ENCODE measurements around the gene FOXL3. TPM values are rescaled to one million over a fixed set of nuclear protein-coding genes. Genes with fewer than 3 reads are reported as not detected.

FOXL3 gene
- total RNA-seq, 6 experiments from 2014 or later: not detected

DNA sequence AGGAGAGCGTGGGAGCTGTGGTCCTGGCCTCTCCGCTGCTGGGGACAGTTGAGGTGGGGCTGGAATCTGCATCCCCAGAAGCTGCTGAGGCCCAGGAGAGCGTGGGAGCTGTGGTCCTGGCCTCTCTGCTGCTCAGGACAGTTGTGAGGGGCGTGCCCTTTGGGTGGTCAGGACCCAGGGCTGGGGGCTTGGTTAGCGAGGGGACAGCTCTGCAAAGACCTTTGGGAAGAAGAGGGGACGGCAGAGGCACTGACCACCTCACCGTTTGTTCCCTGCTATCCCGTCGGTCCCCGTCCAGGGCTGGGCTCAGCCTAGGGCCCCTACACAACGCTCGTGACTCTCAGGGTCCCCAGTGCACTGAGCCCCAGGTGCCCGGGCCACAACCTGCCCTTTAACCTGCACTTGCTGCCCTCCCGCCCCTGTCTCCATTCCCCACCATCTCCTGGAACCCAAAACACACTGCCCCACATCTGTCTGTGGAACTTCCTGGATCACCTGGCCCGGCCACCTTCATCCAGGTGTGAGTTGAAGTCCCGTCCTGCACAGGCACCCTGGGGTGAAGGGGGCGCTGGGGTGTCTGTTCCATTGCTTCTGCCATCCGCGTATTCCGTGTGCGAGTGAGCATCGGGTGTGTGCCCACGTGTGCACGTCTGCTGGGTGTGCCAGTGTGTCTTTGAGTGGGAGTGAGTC, 14.1 kb downstream of the FOXL3 start:
- intact Hi-C loops (cut with DNase I): loop anchor here in 1 of 2 donors (10.0 kb wide), 1 partner anchor 61 kb away; no protein-coding TSS in a partner anchor
- TF ChIP-seq POLR2A (IDR thresholded peaks at IDR 0.05) (no peak), CTCF (IDR thresholded peaks at IDR 0.05) (no peak)
- H3K9me3 ChIP-seq: no peaks in the 10 kb centered on the region
- no peak overlapping the region for H3K4me3 ChIP-seq
- DNase-seq (peak in 1 of 3 donors; percentile 27), ATAC-seq (peak in 1 of 4 donors; percentile 19)
- no peaks in the 10 kb centered on the region for H3K27me3 ChIP-seq
- H3K4me1 ChIP-seq: no peaks in the 10 kb centered on the region
- H3K27ac ChIP-seq: no peak overlapping the region
- no peaks in the 10 kb centered on the region for H3K36me3 ChIP-seq
- 75% methylated on average over 12 of the region's 24 CpGs for WGBS (ENCODE audit: insufficient coverage, low coverage, low lambda C conversion rate, missing lambda C conversion rate)

GRCh38 chr7:304574-305409, 14.8 kb downstream of the FOXL3 start:
- H3K36me3 ChIP-seq: no peaks in the 10 kb centered on the region
- no peak for TF ChIP-seq POLR2A (IDR thresholded peaks at IDR 0.05)
- no peak for TF ChIP-seq CTCF (IDR thresholded peaks at IDR 0.05)
- intact Hi-C loops (cut with DNase I): loop anchor here in 1 of 2 donors (10.0 kb wide), 1 partner anchor 60 kb away; no protein-coding TSS in a partner anchor
- ATAC-seq (no peak), DNase-seq (peak in 1 of 3 donors; percentile 22)
- H3K27me3 ChIP-seq: no peaks in the 10 kb centered on the region
- WGBS (ENCODE audit: insufficient coverage, low coverage, low lambda C conversion rate, missing lambda C conversion rate): 66% methylated on average over 7 of the region's 19 CpGs
- H3K27ac ChIP-seq: no peak overlapping the region
- no peak overlapping the region for H3K4me3 ChIP-seq
- H3K4me1 ChIP-seq: no peaks in the 10 kb centered on the region
- H3K9me3 ChIP-seq: no peaks in the 10 kb centered on the region

DNA sequence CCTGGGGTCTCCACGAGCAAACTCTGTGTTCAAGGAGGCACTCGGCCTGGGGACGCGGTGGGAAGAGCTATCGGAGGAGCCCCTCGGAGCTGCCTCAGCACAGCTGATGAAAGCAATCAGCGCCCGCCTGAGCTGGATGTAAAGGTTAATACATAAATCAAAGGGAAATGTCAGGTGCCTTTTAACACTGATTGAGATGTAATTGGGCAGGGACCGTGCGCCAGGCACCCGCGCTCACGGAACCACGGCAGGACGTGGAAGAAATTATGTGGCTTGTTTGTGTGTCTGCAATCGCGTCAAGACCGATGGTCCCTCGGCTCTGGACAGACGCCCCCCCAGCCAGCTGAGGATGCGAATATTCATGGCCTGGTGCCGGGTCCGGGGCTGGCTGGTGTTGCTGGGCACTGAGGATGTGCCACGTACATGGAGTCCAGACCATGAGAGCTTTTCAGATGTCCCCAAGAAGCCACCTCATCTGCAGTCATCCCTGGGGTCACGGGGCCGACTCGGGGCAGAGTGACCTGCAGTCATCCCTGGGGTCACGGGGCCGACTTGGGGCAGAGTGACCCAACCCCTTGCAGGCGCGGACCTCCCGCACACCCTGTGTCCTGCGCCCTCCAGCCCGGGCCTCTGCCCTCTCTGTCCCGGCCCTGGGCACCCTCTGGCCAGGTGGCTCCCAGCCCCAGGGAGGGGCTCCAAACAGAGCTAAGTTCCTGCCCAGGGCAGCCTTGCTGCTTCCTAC, 15.6 kb downstream of the FOXL3 start:
- no peak overlapping the region for H3K4me3 ChIP-seq
- no peaks in the 10 kb centered on the region for H3K27me3 ChIP-seq
- WGBS (ENCODE audit: insufficient coverage, low coverage, low lambda C conversion rate, missing lambda C conversion rate): 89% methylated on average over 16 of the region's 35 CpGs
- no peaks in the 10 kb centered on the region for H3K36me3 ChIP-seq
- H3K9me3 ChIP-seq: no peaks in the 10 kb centered on the region
- TF ChIP-seq CTCF (IDR thresholded peaks at IDR 0.05) (no peak), POLR2A (IDR thresholded peaks at IDR 0.05) (no peak)
- peak in 1 of 3 donors; percentile 31 for DNase-seq
- H3K4me1 ChIP-seq: no peaks in the 10 kb centered on the region
- intact Hi-C loops (cut with DNase I): loop anchor here in 1 of 2 donors (10.0 kb wide), 1 partner anchor 59 kb away; no protein-coding TSS in a partner anchor
- no peak overlapping the region for H3K27ac ChIP-seq
- peak in 1 of 4 donors; percentile 27 for ATAC-seq

DNA sequence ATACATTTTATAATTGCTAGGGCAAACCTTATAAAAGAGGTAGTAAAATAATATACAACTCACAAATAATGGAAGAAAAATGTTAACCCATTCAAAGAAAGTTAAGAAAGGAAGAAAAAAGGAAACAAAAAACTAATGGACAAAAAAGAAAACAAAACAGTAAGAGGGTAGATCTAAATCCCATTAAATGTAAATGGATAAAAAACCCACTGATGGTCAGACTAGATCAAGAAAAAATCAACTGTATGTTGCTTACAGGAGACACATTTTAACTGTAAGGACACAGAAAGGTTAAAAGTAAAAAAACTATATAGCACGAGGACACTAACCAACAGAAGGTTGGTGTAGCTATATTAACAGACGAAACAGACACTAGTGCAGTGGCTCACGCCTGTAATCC, 18.0 kb downstream of the FOXL3 start:
- WGBS (ENCODE audit: insufficient coverage, low coverage, low lambda C conversion rate, missing lambda C conversion rate): 48% methylated on average over 3 of the region's 3 CpGs
- no peak for DNase-seq
- H3K4me1 ChIP-seq: no peaks in the 10 kb centered on the region
- intact Hi-C loops (cut with DNase I): loop anchor here in 1 of 2 donors (10.0 kb wide), 1 partner anchor 57 kb away; no protein-coding TSS in a partner anchor
- no peak for ATAC-seq
- no peaks in the 10 kb centered on the region for H3K9me3 ChIP-seq
- H3K27ac ChIP-seq: no peak overlapping the region
- TF ChIP-seq POLR2A (IDR thresholded peaks at IDR 0.05): no peak
- TF ChIP-seq CTCF (IDR thresholded peaks at IDR 0.05): no peak
- no peaks in the 10 kb centered on the region for H3K27me3 ChIP-seq
- H3K36me3 ChIP-seq: no peaks in the 10 kb centered on the region
- no peak overlapping the region for H3K4me3 ChIP-seq

Measured in right lobe of liver (tissue), 6 donors.